NCI-H187 (cell line): Measurements from ENCODE around the gene RASA3.

ENCODE experiments used
- DNase-seq, 2 experiments: peaks; one replicate each; lab custom pipeline; 2025; lab: John Stamatoyannopoulos, UW

Gene RASA3

DNA sequence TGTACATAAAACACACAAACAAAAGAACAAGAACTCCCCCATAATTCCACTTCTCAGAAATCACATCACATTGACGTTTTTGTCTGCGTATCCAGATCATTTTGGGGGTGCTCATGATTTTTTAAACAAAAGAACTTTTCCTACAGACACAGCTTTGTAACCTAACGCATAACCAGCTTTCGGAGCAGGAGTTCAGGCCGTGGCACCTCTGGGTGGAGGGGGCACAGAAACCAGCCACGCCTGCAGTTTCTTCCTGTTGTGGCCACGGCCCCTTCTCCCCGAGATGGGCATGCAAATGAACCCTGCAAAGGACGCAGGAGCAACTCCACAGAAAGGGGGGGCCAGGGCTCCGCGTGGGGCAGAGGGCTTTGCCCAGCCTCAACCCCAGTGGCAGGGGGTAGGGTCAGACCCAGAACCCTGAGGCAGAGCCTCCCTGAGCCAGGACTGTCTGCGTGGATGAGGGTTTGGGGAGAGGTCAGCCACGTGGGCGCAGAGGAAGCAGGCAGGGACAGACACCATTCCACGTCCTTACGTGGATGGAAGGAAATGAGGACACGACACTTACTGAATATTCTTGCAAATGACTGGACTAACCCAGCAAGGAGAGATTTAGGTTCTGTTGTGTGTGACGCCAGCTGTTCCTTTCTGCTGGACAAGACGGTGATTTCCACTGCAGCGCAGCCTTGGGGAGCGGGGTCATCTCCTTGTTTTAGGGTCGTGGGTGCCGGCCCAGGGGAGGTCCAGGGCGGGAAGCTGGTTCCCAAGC is 64.4 kb downstream of the RASA3 start:
- no peak for DNase-seq

DNA sequence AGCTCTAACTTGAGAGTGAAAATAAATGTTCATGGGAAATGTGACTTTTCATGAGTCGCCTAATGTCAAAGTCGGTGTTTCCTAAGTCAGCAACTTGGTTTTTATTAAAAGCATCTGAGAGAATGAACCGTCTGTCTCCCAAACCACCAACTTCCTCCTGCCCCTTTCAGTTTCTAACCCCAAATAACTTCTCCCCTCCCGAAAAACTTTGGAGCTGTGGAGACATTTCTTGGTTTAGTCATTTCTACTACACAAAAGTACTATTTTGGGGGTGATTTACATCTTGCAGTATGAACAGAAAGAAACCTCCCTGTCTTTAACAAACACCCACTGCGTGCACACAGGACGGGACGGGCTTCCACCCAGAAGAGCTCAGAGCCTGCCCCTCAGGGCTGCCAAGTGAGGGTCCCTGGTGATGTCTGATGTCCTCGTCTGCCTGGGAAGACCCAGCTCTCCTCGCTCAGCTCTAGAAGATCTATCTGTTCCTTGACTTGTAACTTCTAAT is 65.0 kb downstream of the RASA3 start:
- DNase-seq: no peak

DNA sequence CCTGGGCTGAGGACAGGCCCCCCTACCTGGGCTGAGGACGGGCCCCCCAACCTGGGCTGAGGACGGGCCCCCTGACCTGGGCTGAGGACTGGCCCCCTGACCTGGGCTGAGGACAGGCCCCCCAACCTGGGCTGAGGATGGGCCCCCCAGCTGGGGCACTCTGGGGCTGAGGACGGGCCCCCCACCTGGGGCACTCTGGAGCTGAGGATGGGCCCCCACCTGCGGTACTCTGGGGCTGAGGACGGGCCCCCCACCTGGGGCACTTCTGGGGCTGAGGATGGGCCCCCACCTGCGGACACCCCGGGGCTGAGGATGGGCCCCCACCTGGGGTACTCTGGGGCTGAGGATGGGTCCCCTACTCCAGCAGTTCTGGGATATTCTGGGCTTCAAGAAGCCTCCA is 65.5 kb downstream of the RASA3 start:
- DNase-seq: no peak

DNA sequence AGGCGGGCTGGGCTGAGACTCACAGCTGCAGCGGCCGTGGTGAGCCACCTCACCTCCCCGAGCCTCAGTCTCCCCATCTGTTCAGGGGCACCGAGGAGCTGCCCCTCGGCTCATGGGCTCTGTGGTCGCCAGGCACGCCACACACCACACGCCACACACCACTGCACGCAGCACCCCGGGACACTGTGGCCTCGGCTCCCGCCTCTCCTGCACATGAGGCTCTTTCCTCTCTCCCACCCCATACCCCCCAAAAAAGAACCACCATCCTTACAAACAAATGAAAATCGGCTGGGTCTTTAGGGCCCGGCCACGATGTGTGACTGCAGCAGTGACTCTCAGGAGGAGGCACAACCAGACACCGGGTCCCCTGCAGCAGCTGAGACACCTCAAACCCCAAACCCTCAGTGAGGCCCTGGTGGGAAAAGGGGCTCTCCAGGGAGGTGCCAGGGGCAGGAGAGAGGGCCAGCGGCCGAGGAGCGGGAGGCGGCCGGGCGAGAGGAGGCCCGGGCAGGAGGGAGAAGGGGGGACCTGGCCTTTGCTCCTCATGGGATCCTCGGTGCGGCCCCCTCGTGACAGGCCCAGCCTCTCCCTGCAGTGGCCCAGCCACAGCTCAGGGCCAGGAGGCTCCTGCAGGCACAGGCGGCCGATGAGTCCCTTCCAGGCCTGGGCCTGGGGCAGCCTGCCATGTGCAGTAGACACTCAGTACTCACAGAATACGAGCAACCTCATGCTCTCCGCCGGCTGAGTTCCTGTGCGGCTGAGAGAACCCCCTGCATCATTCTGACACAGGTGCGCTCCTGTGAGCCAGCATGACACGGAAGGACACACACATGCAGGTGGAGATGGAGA is 66.3 kb downstream of the RASA3 start:
- no peak for DNase-seq

DNA sequence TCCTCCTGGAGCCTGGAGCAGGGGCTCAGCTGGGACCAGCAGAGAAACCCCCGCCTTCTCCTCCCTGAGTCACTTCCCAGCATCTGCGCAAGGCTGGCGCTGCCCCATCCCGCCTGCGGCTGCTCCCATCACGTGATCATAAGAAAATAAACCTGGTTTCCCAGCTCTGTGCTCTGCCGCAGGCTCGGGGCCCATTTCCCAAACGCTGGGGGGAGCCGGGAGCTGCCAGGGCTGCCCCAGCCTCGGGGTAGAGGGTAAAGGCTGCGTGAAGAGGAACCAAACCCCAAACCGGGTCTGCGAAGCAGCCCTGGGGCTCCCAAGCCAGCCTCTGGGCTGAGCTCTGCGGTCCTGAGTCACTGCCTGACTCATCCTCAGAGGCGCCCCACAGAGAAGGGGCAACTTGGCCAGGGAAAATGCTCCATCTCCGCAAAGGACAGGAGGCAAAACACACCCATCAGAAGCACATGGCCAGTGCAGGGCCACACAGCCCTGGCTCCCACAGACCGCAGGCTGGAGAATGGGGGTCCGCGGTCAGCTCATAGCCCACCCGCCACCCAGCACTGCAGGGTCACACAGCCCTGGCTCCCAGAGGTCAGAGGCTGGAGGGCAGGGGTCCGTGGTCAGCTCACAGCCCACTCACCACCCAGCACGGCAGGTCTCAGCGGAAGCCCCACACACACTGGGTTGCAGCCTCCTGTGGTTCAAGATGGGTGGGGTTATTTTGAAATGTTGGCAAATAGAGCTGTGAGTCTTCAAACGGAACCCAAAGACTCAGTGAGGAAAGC is 67.1 kb downstream of the RASA3 start:
- no peak for DNase-seq

DNA sequence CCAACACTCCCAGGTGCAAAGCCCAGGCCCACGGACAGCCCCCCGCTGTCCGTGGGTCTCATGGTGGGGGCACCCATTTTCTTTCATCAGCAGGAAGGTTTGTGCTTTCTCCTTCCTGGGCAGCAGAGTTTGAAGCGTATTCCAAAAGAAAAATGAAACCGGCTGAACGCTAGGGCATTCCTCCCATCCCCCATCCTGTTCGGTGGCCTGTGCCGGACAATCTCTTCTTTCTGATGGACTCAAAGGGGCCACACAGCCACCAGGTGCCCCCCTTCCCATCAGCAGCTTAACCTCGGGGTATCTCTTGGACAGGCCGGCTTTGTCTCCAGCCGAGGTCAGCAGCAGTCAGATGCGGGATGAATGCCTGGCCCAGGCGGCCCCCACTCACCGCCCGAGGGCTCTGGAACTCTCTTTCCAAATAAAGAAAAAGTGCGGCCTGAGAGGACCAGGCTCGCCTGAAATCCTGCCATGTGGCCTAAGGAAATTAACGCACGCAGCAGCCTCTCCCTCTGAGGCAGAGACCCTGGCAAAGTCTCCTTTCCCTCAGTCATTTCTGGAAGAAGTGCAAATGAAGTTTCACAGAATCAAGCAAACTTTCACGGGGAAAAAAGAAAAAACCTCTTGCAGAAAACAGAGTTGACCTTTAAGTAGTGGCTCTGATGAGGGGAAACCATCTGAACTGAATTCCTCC is 67.8 kb downstream of the RASA3 start:
- no peak for DNase-seq

DNA sequence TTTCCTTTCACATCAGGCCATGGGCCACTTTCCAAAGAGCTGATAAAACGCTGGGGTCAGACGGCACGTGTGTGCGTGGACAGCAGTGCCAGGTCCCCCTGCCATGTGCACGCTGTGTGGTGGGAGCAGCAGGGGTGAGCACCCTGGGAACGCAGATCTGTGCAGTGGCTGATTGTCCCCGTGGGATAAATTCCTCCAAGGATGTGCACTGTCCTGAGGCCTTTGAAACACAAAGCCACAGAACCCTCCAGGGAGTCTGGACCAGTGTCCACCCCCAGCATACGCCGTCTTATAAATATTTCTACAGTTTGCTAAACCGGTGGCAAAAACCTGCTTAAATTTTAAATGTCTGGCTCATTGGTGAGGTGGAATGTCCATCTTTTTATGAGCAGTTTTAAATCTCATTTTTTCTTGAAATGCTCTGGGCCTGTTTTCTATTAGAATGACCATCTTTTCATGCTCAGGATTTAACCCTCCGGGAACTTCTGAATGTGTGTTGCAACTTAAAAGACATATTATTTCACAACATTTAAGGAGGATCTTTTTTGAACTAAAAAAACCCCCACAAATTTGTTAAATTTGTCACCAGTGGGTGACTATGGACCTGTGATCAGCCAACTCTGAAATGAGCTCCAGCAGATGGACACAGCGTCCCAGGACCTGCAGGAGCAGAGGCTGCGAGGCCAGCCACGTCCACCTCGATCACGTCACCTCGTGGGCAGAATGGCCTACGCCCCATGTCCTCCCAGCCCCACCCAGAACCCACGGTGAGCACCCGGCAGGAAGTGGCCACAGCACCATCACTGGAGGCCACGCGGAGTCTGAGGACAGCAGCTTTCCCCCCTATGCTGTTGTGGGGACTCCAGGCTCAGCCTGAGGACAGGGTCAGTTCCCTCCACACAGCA is 68.6 kb downstream of the RASA3 start:
- DNase-seq: no peak

DNA sequence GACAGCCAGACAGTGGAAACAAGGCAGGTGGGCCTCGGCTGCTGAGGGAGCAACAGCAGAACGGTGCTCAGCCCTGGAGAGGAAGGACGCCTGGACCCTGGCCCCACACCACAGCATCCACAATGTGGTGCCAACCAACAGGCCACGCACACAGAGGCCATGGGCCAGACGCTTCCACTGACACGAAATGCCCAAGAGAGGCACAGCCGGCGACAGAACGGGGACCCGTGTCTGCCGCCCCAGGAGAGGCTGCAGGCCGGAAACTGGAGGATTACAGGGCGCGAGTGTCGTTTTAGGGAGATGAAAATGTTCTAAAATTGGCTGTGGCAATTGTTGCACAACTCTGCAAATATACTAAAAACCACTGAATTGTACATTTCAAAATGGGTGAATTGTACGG is 69.7 kb downstream of the RASA3 start:
- no peak for DNase-seq

DNA sequence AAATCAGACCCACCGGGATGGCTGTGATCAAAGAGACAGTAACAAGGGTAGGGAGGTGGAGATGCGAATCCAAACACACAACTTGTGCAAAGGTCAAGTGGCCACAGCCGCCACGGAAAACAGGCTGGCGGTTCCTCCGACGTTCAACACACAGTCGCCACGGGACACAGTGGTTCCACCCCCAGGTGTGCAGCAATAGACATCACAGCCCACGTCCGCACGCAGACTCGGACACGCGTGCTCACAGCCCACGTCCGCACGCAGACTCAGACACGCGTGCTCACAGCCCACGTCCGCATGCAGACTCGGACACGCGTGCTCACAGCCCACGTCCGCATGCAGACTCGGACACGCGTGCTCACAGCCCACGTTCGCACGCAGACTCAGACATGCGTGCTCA is 70.1 kb downstream of the RASA3 start:
- no peak for DNase-seq

DNA sequence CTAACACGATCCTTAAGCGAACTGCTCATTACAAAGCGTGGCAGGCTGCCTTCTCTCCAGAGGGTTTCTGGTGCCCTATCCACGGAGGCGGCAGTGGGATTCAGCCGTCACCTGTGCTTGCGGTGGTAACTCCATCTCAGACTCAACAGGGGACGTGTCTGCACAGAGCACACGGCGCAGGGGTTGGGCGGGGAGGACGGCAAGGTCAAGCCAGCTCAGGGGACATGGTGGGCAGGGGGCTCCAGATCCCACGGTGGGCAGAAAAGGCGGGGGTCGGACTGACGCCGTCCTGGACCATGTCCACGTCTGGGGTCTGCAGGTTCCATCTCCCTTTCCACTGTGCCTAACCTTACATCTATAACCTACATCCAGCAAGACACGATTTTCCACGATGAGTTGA is 70.7 kb downstream of the RASA3 start:
- DNase-seq: no peak

DNA sequence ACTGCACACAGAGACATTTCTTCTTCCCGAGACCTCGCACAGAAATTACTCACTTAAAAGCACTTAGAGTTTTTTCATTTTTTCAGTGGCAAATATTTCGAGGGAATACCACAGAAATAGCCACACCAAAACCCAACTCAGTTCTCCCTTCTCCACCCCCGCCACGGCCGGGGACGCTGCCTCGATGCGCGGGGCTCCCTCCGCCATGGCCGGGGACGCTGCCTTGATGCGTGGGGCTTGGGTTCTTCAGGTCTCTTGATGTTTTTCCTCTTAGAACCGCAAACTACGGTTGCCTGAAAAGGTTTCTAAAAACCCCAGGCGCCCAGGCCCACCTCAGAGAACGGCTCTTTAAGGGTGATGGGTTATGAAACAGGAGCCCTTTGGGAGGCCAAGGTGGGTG is 71.4 kb downstream of the RASA3 start:
- DNase-seq: no peak

DNA sequence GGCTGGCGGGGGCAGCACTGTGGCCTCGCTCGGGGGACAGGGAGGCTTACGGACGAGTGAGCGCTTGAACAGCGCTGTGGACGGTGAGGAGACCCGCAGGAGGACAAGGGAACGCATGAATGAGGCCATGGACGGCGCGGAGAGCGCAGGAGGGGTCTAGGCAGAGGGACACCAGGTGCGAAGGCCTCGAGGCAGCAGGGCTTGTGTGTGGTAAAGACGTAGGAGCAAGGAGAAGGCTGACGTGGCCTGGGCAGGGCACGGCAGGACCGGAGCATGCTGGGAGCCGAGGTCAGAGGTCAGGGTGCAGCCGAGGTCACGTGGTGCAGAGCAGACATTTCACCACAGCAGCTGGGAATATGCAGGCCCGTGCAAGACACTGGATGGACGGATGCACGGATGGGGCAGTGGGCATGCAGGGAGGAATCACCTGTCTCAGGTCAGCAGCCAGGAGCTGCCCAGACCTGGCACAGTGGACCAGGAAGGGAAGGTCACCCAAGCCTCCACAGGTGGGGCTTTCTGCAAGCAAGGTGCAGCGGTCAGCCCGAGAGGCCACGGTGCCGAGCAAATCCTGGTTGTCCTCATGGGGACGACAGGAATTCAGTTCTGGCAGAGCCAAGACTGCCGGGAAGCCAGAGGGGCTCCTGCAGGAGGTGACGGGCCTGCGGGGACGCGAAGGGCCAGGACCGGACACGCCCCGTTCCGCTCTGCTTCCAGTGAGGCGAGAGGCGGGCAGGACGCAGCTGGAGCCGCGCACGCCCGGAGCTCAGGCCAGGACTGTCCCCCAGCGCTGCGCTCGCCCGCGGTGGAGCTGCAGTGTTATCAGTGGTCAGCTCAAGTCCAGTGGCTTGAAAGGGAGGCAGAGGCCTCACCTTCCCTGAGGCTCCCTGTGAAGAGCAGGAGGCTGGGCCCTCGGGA is 72.2 kb downstream of the RASA3 start:
- DNase-seq: no peak

DNA sequence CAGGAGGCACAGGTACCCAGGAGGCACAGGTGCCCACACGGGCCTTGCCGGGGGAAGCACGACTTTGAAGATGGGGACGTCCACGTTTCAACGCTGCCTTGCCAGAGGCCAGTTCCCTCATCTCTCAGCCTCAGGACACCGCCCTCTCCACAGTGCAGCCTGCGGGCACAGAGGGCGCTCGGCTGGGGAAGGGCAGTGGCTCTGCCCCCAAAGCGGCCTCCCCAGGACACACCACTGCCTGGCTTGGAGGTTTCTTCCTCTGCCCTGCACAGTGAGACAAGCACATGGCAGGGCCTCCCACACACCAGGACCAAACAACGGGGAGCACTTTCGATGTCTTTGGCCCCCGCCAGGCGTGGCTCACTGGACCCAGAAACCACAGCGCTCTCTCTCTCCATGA is 73.0 kb downstream of the RASA3 start:
- DNase-seq: no peak

DNA sequence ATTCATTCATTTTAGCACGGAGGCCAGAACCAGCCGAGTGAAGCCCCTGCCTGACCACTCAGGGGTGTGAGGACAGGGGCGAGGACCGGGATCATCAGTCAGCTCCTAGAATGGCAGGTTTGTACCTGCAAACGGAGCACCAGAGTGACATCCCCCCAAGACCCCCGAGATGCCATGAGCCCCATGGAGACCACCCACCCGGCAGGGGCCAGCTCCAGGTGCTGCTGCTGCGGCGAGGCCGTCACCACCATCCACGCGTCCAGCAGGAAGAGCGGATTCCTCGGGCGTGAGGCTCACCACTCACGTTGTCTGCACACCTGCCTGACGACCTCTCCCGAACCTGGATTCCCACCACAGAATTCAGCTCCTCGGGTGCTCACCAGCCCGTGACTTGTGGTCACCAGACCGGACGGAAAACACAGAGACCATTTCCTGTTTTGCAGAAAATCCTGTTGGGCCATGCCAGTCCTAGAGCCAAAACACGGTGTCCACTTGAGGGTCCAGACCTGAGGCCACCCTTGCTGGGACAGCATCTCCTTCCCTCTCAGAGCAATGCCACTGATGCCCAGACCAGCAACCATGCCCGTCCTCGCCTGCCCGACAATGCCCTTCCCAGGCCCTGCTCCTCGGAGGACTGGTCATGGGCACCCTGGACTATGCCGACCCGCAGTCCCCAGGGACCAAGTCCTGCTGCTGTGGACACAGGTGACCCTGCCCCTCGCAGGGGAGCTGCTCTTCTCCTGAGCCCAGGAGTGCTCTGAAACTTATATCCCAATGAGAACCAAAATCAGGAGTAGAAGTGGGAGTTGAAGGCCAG is 74.2 kb downstream of the RASA3 start:
- no peak for DNase-seq

DNA sequence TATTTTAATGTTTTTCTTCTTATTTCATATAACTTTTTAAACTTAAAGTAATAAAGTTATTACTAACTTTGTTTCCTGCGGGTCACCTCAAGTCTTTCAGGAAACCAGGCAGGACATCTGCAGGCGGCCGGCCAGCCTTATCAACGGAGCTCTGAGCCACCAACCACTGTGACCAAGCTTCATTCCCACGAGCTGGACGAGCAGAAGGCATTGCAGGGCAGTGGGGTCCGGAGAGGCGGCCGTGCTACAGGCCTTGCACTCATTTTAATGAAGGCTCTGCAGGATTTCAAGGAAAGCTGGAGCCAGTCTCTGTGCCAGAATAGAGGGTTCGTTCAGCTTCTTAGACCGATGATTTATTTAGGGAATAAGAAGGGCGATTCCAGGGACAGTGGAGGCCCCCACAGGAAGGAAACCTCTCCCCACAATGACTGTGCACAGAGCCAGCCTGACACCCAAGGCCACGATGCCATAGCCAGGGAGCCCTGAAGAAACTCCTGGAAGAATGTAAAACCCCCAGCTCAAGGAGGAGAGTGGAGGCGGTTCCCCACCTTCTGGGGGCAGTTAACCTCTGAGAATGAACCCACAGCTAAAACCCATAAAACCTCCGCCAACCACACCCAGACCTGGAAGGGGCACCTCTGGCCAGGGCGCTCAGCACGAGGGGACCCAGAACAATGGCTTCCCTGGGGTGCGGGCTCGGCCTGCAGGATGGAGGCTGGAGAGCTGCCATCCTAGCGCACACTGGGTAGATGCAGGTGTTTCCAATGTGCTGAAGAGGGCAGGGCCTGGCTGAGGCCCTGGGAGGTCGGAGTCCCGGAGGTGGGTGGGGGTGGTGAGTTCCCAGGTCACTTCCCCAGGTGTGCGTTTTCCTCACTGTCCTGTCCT is 75.0 kb downstream of the RASA3 start:
- DNase-seq: no peak

DNA sequence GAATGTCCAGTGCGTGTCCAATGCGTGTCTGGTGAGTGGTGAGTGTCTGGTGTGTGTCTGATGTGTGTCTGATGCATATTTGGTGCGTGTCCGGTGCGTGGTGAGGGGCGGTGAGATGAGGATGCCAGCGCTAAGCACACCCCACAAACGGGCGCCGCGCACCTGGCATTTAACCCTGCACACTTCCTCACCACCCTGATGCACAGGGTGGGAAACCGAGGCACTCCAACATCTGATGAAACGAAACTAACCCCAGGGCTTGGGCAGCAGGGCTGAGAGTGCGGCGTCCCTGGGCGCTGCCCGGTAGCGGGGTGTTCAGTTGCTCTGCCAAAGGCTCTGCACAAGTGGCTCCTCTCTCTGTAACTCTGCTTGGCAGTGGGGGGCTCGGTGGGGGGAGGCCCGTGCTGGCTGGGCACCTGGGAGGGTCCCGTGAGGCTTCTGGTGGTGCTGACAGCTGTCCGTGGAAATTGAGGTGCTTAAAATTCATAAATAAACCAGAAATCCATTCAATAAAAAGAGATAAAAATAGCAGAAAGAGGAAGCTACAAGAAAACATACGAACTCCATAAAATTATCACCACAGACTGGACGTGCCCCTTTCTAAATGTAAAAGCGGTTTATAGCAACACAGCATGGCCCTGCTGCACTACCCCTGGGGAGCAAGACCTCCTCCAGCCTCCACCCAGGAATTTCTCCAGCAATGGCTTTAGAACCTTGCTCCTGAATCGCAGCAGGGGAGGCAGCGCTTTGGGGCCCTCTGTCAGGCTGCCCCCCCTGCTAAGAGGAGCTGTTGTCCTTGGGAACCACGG is 76.0 kb downstream of the RASA3 start:
- no peak for DNase-seq

DNA sequence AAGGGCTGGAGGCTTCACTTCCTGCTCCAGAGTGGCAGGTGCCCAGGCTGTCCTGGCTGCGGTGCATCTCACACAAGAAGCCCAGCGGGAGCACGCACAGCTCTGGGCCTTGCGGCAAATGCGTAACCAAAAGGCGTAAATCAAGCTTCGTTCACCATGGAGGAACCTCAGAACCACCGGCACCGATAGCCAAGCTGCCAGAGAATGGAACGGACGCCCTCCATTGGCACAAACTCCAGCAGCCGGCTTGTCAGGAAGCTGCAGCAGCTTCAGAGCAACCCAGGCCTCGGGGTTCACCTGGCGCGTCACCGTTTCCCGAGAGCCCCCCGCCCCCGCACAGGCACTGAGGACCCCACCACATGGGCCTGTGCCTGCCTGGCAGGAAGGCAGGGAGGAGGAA is 76.7 kb downstream of the RASA3 start:
- DNase-seq: no peak
